T-helper 22 cell (primary cell): ENCODE data around the gene RSPRY1.

Source experiments
- DNase-seq: peaks from one replicate; pipeline ENCODE4 v3.0.0-alpha.2; 2020; ENCODE audit warnings: low read depth

Gene RSPRY1

DNA sequence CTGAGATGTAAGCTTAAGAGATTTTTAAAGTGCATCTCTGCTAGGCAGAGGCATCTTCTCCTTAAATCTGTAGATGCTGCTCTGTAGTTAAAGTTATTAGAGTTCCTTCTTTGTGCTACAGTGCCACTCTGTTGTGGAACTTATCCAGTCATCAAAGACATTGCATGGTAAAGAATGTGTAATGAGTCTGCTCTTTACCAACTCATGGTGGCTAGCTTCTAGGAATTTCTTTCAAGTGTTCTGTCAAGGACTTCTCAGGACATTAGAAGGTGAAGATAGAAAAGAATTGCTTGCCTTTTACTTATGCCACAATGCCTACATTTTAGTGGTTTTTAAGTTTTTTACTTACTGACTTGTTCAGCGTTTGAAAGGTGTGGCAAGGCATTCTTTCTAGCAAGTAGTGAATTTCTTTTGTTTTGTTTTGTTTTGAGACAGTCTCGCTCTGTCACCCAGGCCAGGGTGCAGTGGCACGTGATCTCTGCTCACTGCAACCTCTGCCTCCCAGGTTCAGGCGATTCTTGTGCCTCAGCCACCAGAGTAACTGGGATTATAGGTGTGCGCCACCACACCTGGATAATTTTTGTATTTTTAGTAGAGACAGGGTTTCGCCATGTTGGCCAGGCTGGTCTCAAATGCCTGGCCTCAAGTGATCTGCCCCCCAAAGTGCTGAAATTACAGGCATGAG is 38.7 kb downstream of the RSPRY1 start:
- no peak for DNase-seq

DNA sequence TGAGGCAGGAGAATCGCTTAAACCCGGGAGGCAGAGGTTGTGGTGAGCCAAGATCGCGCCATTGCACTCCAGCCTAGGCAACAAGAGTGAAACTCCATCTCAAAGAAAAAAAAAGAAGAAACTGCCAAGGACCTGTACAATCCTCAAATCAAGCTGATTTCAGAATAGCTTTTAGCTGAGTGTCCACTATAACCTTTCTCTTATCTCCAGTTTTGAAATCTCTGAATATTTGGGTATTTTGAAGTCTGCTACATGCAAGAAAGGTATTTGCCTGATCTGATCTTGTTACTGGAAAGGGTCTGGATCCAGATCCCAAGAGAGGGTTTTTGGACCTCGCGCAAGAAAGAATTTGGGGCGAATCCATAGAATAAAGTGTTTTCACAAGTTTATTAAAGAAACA is 39.8 kb downstream of the RSPRY1 start:
- no peak for DNase-seq

DNA sequence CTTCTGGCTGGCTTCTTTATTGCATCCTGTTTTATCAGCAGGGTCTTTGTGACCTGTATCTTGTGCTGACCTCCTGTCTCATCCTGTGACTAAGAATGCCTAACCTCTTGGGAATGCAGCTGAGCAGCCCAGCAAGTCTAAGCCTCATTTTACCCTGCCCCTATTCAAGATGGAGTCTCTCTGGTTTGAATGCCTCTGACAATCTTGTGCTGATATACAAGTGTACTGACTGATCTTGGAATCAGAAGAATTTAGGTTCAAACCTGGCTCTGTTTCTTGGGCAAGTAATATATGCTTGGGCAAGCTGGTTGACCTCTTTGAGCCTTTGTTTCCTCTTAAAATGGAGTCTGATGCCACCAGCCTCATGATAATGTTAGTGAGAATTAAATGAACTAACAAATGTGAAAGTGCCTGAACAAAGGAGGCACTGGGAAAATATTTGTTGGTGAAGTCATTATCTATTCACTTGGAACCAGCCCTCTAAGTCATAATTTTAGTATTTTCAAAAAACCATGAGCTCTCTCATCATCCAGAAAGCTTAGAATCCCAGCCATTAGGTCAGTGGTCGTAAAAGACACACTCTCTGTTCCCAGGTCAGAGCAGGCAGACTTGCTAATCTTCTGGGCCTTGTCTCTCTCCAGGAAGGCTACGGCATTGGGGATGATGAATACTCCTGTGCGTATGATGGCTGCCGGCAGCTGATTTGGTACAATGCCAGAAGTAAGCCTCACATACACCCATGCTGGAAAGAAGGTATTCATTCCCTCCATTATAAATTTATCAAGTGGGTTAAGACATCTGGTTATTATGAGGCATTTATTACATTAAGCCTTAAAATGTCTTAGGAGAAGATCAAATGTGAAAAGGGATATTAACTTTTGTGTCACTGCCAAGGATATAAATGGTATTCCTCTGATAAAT is 40.8 kb downstream of the RSPRY1 start:
- no peak for DNase-seq

DNA sequence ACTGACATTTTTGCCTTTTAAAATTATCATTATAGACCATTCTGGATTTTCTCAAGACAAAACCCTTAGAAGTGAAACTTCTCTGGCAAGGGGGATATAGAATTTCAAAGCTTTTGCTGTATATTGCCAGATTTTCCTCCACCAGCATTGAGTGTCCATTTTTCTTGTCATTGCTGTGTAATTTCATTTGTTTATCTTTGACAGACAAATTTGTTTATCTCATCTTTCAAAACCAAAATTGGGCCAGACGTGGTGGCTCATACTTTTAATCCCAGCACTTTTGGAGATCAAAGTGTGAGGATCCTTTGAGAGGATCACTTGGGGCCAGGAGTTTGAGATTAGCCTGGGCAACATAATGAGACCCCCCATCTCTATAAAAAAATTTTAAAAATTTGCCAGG is 43.0 kb downstream of the RSPRY1 start:
- no peak for DNase-seq

DNA sequence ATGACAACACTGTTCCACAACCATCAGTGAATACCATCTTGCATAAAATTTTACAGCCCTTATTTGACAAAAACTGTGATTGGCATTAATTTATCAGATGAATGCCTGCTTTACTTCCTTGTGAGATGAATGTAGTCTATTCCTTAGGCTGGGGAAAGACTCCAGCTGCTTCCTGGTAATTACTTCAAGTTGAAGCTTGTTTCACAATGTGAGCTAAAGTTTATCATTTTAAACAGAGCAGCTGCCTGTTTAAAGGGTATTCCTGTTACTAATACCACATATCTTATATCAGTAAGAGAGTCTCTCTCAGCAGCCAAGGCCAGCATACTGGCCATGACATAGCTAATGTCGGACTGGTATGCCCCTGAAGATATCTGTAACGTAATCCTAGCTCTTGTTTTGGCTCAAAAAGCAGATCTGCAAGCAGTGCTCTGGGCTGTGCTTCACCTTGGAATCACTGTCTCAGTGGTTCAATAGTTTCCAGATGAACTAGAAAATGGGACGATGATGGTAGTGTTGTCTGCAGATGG is 45.8 kb downstream of the RSPRY1 start:
- no peak for DNase-seq

DNA sequence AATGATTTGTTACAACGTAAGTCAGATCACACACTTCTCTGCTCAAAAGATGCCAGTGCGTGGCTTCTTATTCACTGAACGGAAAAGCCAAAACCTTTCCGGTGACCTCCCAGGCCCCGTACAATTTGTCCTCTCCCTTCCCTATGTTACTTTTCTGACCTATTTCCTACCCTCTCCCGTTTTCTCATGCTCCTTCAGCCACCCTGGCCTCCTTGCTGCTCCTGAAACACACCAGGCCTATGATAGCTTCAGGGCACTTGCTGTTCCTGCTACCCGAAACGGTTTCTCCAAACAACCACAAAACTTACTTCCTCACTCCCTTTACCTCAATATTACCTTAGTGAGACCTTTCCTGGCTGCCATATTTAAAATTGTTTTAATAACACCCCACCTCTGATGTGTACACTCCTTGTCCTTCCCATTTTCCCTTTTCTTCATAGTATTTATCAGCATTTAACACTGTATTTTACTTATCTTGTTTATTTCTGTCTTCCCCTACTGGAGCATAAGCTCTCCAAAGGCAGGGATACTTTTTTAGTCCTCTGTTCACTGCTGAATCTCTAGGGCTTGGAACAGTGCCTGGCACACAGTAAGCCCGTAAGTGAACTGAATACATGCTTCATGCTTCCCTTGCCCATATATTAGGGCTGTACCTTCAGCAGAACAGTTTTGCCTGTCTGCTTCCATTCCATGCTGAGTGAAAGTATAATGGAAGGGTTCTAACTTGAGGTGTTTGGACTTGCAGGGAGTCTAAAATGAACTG is 48.0 kb downstream of the RSPRY1 start:
- no peak for DNase-seq

DNA sequence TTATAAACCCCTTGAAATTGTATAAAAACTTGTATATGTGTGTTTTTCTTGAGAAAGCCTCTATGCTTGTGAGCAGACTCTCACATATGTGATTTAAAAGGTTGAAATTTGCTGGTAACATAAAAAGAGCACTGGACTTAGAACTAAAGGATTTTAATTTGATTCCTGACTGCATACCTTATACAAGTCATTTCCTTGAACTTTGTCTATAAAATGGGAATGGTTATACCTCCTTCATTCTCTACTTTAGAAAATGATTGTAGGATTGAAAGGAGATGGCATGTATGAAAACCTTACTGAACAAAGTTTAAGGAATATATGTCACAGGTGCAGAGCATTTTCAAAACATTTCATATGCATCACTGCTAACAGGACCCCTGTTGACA is 48.6 kb downstream of the RSPRY1 start:
- no peak for DNase-seq

DNA sequence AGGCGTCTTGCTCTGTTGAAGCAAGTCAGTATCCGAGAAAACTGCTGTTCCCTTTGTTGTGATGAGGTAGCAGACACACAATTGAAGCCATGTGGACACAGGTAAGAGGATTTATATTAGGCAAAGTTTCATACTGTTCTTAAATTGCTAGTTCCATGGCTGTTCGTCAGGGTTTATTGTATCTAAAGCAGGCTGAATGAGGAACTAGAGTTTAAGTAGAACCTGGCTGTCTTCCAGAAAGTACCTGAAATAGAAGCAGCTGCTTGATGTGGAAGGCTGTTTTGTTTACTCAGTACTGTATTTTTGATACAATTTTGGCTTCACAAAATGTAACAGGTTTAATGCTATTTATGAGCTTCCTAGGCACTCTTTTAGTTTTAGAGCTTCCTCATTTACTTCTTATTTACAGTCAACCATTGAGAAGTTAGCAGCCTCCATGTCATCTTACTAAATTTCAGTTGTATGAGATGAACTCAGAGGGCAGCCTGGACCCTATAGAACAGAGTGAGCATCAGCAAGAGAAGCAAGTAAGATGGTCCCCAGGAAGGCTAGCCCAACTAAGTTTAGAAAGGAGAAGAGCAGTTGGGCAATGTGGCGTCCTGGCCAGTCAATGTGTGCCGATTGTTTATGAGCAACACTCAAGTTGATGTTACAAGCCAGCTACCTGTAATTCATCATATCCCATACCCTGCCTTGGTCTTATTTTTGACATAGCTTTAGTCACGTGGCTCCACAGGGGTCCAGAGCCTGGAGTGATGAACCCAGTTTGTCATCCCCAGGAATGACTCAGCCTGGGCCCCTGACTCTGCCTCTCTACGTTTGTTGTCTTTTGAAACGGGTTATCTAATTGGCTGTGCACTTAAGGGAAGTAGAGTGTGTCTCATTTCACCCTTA is 49.2 kb downstream of the RSPRY1 start:
- no peak for DNase-seq

DNA sequence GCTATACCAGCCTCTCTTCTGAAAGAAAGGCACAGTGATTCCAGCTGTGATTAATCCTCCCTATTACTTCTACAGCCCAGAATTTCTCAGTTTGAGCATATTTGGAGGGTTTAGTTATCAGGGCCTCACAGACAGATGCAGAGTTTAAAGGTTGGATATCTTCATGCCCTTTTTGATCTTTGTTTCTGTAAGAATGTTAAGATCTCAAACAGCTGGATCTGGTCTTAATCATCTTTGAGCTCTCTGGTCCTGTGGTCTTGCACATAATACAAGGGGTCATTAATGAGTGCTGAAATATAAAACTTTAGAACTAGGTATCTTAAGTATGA is 49.9 kb downstream of the RSPRY1 start:
- DNase-seq = no peak

DNA sequence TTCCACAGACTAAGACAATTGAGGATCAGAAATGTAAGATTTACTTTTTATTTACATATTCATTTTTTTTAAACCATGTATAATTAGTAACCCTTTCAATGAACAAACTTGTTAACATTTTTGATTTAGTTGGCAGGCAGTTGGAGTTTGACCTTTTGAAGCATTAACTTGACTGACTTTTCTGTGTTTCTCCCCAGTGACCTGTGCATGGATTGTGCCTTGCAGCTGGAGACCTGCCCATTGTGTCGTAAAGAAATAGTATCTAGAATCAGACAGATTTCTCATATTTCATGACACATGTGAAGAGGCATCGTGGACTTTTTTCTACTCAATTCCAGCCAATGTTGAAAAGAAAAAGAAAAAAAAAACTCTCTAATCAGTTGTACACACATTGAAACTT is 52.6 kb downstream of the RSPRY1 start:
- no peak for DNase-seq

DNA sequence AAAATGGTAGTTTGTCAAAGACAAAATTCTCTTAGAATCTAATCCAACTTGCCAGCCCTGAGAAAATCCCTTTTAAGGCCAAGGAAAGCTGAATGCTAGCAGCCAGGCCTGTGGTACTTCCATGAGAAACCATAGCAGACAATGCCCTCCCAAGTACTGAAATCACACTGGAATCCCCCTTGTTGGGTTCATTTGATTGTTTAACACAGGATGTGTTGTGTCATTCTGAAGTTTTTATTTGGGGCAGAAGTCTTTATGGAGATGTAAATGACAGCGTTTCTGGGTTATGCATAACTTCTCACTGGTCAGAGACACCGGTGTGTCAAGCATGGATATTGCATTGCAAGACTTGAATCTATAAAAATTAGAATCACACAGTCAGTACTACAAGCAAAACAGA is 53.0 kb downstream of the RSPRY1 start:
- DNase-seq = no peak

DNA sequence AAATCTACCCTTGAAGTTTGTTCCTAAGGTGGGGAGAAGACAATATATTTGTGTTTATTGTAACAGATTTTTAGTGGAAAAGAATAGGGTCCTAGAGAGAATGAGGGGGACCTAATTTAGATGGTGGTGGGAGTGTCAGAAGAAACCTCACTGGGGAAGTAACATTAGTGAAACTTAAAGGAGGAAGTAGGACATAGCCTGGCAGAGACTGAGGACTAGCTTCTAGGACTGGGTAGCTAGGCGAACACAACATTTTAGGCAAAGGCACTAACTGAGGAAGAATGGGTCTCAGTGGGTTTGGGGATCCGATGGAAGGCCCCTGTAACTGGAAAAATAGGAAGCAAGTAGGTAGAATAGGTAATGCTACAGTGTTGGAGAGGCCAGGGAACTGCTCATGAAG is 54.7 kb downstream of the RSPRY1 start:
- DNase-seq = no peak

DNA sequence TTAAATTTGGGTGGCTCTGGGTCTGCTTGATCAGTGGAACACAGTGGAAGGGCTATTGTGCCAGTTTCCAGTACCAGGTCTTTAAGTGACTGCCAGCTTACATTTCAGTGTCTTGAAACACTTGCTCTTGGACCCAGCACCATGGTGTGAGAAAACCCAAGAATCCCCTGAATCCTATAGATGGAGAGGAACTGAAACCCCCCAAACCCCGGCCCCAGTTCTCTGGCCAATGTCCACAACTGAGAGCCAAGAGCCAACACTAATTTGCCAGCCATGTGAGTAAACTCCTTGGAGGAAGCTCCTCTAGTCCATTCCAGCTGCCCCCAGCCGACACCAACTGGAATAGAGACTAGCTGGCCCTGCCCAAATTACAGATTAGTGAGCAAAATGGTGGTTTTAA is 56.5 kb downstream of the RSPRY1 start:
- DNase-seq = no peak

DNA sequence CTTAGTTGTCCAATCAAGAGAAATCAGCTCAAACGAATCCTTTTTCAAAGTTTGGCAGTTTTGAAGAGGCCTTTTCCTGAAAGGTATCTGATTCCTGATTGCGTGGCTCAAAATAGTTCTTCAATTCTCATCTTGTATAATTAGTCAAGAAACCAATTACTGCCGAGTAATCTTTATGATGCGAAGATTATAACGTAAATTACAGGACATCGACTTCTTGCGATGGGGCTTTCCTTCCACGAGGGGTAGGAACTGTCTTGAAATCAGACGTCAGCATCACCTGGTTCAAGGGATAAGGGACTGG is 58.3 kb downstream of the RSPRY1 start:
- DNase-seq = no peak

DNA sequence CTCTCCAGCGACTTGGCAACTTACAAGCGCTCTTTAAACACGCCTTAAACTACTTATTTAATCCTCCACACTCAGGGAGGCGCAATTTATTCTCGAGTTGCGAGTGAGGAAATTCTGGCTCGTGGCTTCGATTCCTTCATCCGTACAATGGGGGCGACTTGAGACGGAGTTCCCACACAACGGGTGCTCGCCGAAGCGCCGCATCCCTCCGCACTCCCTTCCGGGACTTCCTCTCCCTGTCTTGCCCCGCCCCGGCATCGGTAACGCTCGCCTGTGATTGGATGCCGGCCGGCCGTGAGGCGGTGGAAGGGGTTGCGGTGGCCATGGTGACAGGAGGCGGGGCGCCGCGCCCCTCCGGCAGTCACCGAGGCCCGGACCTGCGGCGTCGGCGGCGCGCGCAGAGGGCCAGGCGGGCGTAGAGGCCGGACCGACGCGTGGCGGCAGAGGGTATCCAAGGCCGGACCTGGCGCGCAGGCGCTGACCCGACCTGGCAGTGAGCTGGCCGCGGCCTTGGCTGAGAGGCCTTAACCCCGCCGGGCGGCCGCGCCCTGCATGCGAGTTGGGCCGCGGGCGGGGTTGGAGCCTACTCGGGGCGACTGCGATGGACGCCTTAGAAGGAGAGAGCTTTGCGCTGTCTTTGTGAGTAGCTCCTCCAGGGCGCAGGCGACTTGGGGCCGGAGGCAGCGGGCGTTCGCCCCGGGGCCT is 58.8 kb downstream of the RSPRY1 start, which contains the start of gene ARL2BP:
TSS of gene ARL2BP (plus strand) at position 493 of the 705 bp plus-strand sequence. CDS start at position 602, 109 bp downstream.
- peak; percentile 97 for DNase-seq

DNA sequence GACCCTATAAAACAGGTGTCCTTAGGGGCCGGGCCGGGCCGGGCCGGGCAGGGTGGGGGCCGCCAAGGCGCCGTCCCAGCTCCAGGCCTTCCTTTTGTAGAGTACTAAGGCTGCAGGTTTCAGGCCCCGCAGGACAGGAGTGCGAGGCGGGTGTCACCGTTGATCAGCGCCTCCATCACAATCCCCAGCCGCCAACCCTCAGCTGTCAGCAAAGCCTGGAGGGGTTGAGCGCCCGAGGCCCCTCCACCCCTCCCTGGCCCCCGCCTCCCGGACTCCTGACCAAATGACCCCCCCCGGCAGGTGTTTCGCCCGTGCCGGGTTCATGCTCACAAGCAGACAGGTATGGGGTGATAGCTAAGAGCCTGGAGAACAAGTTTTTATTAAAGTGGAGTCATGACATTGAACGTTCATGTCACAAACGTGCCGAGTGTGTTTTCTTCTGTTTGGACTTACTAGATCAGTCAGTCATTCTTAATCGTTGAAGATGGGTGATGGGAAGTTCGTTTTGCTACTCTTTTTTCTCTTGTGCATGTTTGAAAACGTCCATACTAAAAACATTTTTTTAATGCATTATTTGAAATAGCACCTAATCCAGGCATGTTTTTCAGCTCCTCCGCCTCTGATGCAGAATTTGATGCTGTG is 59.5 kb downstream of the RSPRY1 start:
- DNase-seq = no peak

DNA sequence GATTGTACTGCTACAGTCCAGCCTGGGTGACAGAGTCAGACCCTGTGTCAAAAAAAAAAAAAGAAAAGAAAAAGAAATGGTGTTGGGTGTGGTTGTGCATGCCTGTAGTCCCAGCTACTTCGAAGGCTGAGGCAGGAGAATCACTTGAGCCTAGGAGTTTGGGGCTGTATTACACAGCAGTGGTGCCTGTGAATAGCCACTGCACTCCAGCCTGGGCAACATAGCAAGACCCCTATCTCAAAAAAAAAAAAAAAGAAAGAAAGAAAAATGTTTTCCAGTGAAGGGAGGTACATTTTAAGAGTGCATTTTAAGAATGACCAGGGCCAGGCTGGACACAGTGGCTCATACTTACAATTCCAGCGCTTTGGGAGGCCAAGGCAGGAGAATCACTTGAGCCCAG is 65.2 kb downstream of the RSPRY1 start:
- DNase-seq = no peak

DNA sequence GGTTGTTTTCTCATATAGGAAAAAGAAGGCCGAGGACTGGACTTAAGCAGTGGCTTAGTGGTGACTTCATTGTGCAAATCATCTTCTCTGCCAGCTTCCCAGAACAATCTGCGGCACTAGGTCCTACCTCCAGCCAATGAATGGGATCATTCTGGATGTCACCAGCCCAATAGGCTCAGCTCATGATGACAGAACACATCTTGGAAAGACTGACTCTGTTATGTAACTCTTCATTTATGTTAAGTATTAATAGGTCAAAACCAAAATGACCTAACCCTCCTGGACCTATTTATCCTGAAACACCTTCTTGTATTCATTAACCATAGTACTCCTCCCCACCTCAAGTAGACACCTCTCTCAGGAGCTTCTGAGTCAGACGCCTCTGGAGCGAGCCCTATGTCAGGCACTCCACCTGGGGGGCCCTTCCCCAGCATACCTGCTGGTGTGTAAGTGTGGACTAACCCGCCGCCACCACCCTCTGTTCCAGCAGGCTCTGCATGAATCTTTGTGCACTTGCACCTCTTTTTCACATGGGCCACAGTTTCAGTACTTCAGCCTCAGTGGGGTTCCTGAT is 66.1 kb downstream of the RSPRY1 start:
- DNase-seq = no peak

DNA sequence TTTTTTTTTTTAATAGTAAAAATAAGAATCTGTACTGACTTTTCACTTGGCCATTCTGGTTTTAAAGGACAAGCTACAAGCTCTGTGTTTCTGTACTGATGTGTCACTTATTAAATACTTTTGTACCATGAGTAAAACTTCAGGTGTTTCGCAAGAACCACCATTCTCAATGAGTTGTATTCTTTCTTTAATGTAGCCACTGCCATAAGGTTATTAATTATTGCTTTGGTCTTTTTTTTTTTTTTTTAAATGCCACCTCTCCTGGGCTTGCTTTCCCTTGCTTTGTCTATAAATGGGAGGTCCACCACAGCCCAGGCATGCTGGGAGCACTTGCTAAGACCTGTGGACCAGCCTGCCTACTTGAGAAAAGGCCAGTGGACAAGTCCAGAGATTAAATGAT is 67.3 kb downstream of the RSPRY1 start:
- no peak for DNase-seq
